PC-3 (cell line): ENCODE data around the gene ST6GALNAC5. TPM values are rescaled to one million over a fixed set of nuclear protein-coding genes. Genes with fewer than 3 reads are reported as not detected.
"Not testable (repeated sequence)": the region's sequence is repeated elsewhere in the genome, so short reads cannot be mapped to it uniquely, and the experiment has no call there.

Experiments used
- ATAC-seq: fragments of 200-7000 bp; cut with Tn5 transposase; 2 replicates; pipeline ENCODE4 v1.9.1; 2020; ENCODE audit warnings: mild to moderate bottlenecking, moderate library complexity
- BruUV-seq: library from RNA; stranded (reverse); fragments of 400-500 nt; replicated peaks from 2 replicates; lab custom pipeline; 2021; lab: Mats Ljungman, UMichigan
- CTCF ChIA-PET: fragments of 300-600 bp; sonication (Branson Sonifier 250); formaldehyde crosslinking; loops from one replicate; lab custom pipeline; 2022; ENCODE audit warnings: antibody characterized with exemption; lab: Charles Lee
- POLR2A ChIA-PET: fragments of 300-600 bp; sonication (Branson Sonifier 250); formaldehyde crosslinking; loops from one replicate; lab custom pipeline; 2022; ENCODE audit warnings: antibody characterized with exemption; ENCODE audit not compliant: unreplicated experiment; lab: Charles Lee
- DNase-seq: peaks from one replicate; pipeline ENCODE4 v3.0.0-alpha.2; 2015
- H2AFZ ChIP-seq: fragments of 300-600 bp; sonication (generic); 2 replicates; pipeline ENCODE4 v1.6.0; 2016; ENCODE audit warnings: antibody characterized with exemption, low read length
- H3F3A ChIP-seq: fragments of 300-600 bp; sonication (generic); one replicate; pipeline ENCODE4 v1.6.0; 2017; ENCODE audit warnings: antibody characterized with exemption, low read length, control low read depth, mild to moderate bottlenecking; ENCODE audit not compliant: unreplicated experiment
- H3K27ac ChIP-seq: fragments of 300-600 bp; sonication (generic); 2 replicates; pipeline ENCODE4 v1.5.1; 2016; ENCODE audit warnings: mild to moderate bottlenecking, low read length
- H3K27me3 ChIP-seq: fragments of 300-600 bp; sonication (generic); 2 replicates; pipeline ENCODE4 v1.6.1; 2016; ENCODE audit warnings: low read length, mixed read lengths
- H3K36me3 ChIP-seq: fragments of 300-600 bp; sonication (generic); 2 replicates; pipeline ENCODE4 v1.6.1; 2016; ENCODE audit warnings: low read depth, mixed run types, low read length, mixed read lengths
- H3K4me1 ChIP-seq: fragments of 300-600 bp; sonication (generic); 2 replicates; pipeline ENCODE4 v1.5.1; 2016; ENCODE audit warnings: low read length; ENCODE audit not compliant: insufficient read depth
- H3K4me2 ChIP-seq: fragments of 300-600 bp; sonication (generic); 2 replicates; pipeline ENCODE4 v1.6.0; 2016; ENCODE audit warnings: low read length
- H3K4me3 ChIP-seq: fragments of 300-600 bp; sonication (generic); 2 replicates; pipeline ENCODE4 v1.5.1; 2016; ENCODE audit warnings: mild to moderate bottlenecking, low read length, mixed read lengths
- H3K79me2 ChIP-seq: fragments of 300-600 bp; sonication (generic); 2 replicates; pipeline ENCODE4 v1.6.1; 2017; ENCODE audit warnings: low read length, mixed read lengths
- H3K9ac ChIP-seq: fragments of 300-600 bp; sonication (generic); 2 replicates; pipeline ENCODE4 v1.6.0; 2016; ENCODE audit warnings: mild to moderate bottlenecking, low read length
- H3K9me2 ChIP-seq: fragments of 300-600 bp; sonication (generic); replicated peaks from 2 replicates; pipeline ENCODE4 v1.6.1; 2016; ENCODE audit warnings: mixed run types, low read length, mixed read lengths
- H3K9me3 ChIP-seq: fragments of 300-600 bp; sonication (generic); 2 replicates; pipeline ENCODE4 v1.6.1; 2016; ENCODE audit warnings: low read length, mixed read lengths
- H4K20me1 ChIP-seq: fragments of 300-600 bp; sonication (generic); 2 replicates; pipeline ENCODE4 v1.6.1; 2016; ENCODE audit warnings: low read length, mixed read lengths
- CTCF ChIP-seq: fragments of 300-600 bp; sonication (generic); conservative IDR thresholded peaks from 2 replicates; pipeline ENCODE4 v1.5.1; 2017; ENCODE audit warnings: antibody characterized with exemption, low read depth, mild to moderate bottlenecking, low read length
- EZH2 ChIP-seq: fragments of 300-600 bp; sonication (generic); IDR thresholded peaks from one replicate; pipeline ENCODE4 v1.6.1; 2017; ENCODE audit warnings: antibody characterized with exemption, mild to moderate bottlenecking, low read length; ENCODE audit not compliant: unreplicated experiment
- EZH2phosphoT487 ChIP-seq: fragments of 300-600 bp; sonication (generic); IDR thresholded peaks from 2 replicates; pipeline ENCODE4 v1.6.1; 2018; ENCODE audit warnings: mild to moderate bottlenecking, antibody characterized with exemption, low read length, borderline replicate concordance
- intact Hi-C: fragments of 100-400 bp; cut with micrococcal nuclease; formaldehyde crosslinking; loops from 2 replicates; pipeline ENCODE4 v1.9.0; 2023
- total RNA-seq: library from RNA; depleted of rRNA; stranded (reverse); fragments of >200 nt; gene quantifications from 2 replicates; pipeline ENCODE4 v1.2.3, GENCODE V29; 2014

The ST6GALNAC5 gene
- total RNA-seq, 1 experiment from 2014 or later: 0.36 TPM

GRCh38 chr1:76876655-76877395, 9.5 kb downstream of the ST6GALNAC5 start:
- H3K9me2 ChIP-seq: no peaks in the 10 kb centered on the region
- TF ChIP-seq EZH2 (no peak), EZH2phosphoT487 (no peak), CTCF (no peak)
- H4K20me1 ChIP-seq: no peaks in the 10 kb centered on the region
- intact Hi-C loops: no loop called here
- CTCF ChIA-PET: no interaction called here
- ATAC-seq (no peak), DNase-seq (no peak)
- H3K4me3 ChIP-seq: no peak overlapping the region
- H3K9ac ChIP-seq: no peak overlapping the region
- no peaks in the 10 kb centered on the region for H3F3A ChIP-seq
- no peaks in the 10 kb centered on the region for H3K27me3 ChIP-seq
- H3K79me2 ChIP-seq: no peaks in the 10 kb centered on the region
- no peak overlapping the region for H3K4me2 ChIP-seq
- BruUV-seq: no TSS peak
- no peak overlapping the region for H2AFZ ChIP-seq
- no peaks in the 10 kb centered on the region for H3K36me3 ChIP-seq
- H3K9me3 ChIP-seq: no peaks in the 10 kb centered on the region
- no peak overlapping the region for H3K27ac ChIP-seq
- POLR2A ChIA-PET: no interaction called here
- peaks cover 9% of the 10 kb centered on the region for H3K4me1 ChIP-seq

- POLR2A ChIA-PET, H3K9me3 ChIP-seq, H3K4me1 ChIP-seq, H4K20me1 ChIP-seq, H3K79me2 ChIP-seq, intact Hi-C loops, H2AFZ ChIP-seq, H3K27ac ChIP-seq, H3F3A ChIP-seq, H3K36me3 ChIP-seq, H3K4me3 ChIP-seq, H3K9ac ChIP-seq, H3K27me3 ChIP-seq, CTCF ChIA-PET, BruUV-seq, H3K9me2 ChIP-seq: not testable (repeated sequence)
- peak; percentile 42 for ATAC-seq
- H3K4me2 ChIP-seq: peak overlapping the region; percentile 34; the same call in 1 of the 2 replicates
- peak; percentile 68 for DNase-seq
Observed at GRCh38 chr1:76879014-76879413, 11.7 kb downstream of the ST6GALNAC5 start.

- H3K4me2 ChIP-seq: no peak overlapping the region
- CTCF ChIA-PET: no interaction called here
- H3K9ac ChIP-seq: no peak overlapping the region
- DNase-seq: no peak
- H3K27me3 ChIP-seq: no peaks in the 10 kb centered on the region
- TF ChIP-seq EZH2 (no peak), EZH2phosphoT487 (no peak), CTCF (no peak)
- no peak overlapping the region for H3K4me3 ChIP-seq
- H3K27ac ChIP-seq: no peak overlapping the region
- no TSS peak for BruUV-seq
- H4K20me1 ChIP-seq: no peaks in the 10 kb centered on the region
- no peaks in the 10 kb centered on the region for H3K9me3 ChIP-seq
- H3F3A ChIP-seq: no peaks in the 10 kb centered on the region
- intact Hi-C loops: no loop called here
- H3K9me2 ChIP-seq: no peaks in the 10 kb centered on the region
- no peaks in the 10 kb centered on the region for H3K36me3 ChIP-seq
- POLR2A ChIA-PET: no interaction called here
- ATAC-seq: no peak
- H3K79me2 ChIP-seq: no peaks in the 10 kb centered on the region
- no peak overlapping the region for H2AFZ ChIP-seq
- H3K4me1 ChIP-seq: peaks cover 9% of the 10 kb centered on the region
Observed at GRCh38 chr1:76881762-76882161, 14.5 kb downstream of the ST6GALNAC5 start.
